Progenitor cell of endocrine pancreas (in vitro differentiated cells): ENCODE measurements around the gene HELB. TPM values are rescaled to one million over a fixed set of nuclear protein-coding genes. Genes with fewer than 3 reads are reported as not detected.

ENCODE experiments used
- DNase-seq: peaks from one replicate; pipeline ENCODE4 v3.0.0; 2021; ENCODE audit warnings: low spot score; ENCODE audit not compliant: unreplicated experiment
- H3K27ac Mint-ChIP-seq: 2 replicates; pipeline ENCODE4 v1.8.0; 2021; ENCODE audit warnings: mild to moderate bottlenecking, moderate library complexity, mixed read lengths
- H3K27me3 Mint-ChIP-seq: 2 replicates; pipeline ENCODE4 v1.8.0; 2021; ENCODE audit warnings: mixed read lengths
- H3K36me3 Mint-ChIP-seq: 2 replicates; pipeline ENCODE4 v1.8.0; 2022; ENCODE audit warnings: mixed read lengths; ENCODE audit not compliant: insufficient read depth
- H3K4me1 Mint-ChIP-seq: 2 replicates; pipeline ENCODE4 v1.8.0; 2021; ENCODE audit warnings: low read depth, mixed read lengths
- H3K4me3 Mint-ChIP-seq: 2 replicates; pipeline ENCODE4 v1.8.0; 2021; ENCODE audit warnings: low read depth, mild to moderate bottlenecking, moderate library complexity, mixed read lengths
- H3K9me3 Mint-ChIP-seq: 2 replicates; pipeline ENCODE4 v1.8.0; 2021; ENCODE audit warnings: low read depth, mixed read lengths
- total RNA-seq: library from RNA; stranded (reverse); gene quantifications from 2 replicates; pipeline ENCODE4 v1.2.1, GENCODE V29; 2021
- TF ChIP-seq, protein P1 (sequence below): fragments of 200-600 bp; sonication (generic); IDR thresholded peaks from one replicate; pipeline ENCODE4 v1.5.0; 2021; ENCODE audit warnings: antibody characterized with exemption, mild to moderate bottlenecking; ENCODE audit not compliant: unreplicated experiment

Gene HELB
- total RNA-seq, 1 donor from 2014 or later, result 7.1 TPM

DNA sequence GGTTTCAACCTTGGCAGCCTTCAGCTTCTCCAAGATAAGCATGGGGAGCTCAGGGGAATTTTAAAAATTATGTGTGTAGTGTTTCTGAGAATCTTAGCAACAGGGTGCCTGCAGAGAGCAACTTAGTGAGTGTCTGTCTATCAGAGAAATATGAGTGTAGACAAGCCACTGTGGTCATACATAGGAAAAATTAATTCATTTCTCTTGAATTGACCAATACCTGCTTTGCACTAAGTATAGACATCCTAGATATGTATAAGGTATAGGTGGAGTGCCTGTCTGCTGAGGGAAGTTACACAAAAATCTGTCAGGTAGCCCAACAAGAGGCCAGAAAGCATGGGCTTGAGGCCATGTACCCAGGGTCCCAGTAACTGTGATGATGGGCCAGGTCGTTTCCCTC is 20.7 kb downstream of the HELB start:
- peaks cover 1% of the 10 kb centered on the region for H3K36me3 Mint-ChIP-seq
- H3K4me1 Mint-ChIP-seq, result no peaks in the 10 kb centered on the region
- no peak for DNase-seq
- TF ChIP-seq, protein P1, sequence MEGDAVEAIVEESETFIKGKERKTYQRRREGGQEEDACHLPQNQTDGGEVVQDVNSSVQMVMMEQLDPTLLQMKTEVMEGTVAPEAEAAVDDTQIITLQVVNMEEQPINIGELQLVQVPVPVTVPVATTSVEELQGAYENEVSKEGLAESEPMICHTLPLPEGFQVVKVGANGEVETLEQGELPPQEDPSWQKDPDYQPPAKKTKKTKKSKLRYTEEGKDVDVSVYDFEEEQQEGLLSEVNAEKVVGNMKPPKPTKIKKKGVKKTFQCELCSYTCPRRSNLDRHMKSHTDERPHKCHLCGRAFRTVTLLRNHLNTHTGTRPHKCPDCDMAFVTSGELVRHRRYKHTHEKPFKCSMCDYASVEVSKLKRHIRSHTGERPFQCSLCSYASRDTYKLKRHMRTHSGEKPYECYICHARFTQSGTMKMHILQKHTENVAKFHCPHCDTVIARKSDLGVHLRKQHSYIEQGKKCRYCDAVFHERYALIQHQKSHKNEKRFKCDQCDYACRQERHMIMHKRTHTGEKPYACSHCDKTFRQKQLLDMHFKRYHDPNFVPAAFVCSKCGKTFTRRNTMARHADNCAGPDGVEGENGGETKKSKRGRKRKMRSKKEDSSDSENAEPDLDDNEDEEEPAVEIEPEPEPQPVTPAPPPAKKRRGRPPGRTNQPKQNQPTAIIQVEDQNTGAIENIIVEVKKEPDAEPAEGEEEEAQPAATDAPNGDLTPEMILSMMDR, result no peak
- no peak overlapping the region for H3K27ac Mint-ChIP-seq
- H3K27me3 Mint-ChIP-seq, result no peaks in the 10 kb centered on the region
- H3K4me3 Mint-ChIP-seq, result no peak overlapping the region
- H3K9me3 Mint-ChIP-seq, result no peaks in the 10 kb centered on the region

DNA sequence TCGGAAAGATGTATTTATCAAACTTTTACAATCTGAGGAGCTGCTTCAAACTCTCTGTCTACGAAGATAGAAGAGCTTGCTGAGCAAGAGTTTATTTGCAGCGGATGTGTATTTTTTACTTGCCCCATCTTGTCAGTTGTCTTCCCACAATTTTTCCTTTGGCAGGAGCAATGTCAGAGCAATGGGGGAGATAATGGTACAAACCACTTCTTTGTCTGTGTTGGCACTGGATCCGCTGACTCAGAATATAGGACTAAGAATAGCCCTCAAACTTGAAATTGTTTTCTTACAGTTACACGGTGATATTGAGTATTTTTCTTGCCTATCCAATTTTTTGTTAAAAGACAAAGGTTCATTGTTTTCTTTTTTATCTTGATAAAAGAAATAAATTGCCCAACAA is 27.6 kb downstream of the HELB start:
- Mint-ChIP-seq H3K4me3 (no peak overlapping the region), H3K27me3 (no peaks in the 10 kb centered on the region), H3K4me1 (no peaks in the 10 kb centered on the region), H3K27ac (no peak overlapping the region), H3K36me3 (peaks cover 11% of the 10 kb centered on the region), H3K9me3 (no peaks in the 10 kb centered on the region)
- TF ChIP-seq, protein P1, result no peak
- no peak for DNase-seq

DNA sequence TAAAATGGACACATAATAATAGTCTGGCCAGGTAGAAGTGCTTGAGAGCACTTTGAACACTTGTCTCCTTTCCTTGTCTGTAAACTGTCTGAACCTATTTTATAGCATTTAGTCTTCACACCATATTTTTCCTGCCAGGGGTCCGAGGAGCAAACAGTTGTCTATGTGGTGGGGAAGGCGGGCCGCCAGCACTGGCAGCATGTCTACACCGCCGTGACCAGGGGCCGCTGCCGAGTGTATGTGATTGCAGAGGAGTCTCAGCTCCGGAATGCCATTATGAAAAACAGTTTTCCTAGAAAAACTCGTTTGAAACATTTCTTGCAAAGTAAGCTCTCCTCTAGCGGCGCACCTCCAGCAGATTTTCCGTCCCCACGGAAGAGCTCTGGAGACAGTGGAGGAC is 28.7 kb downstream of the HELB start:
- Mint-ChIP-seq H3K9me3 (no peaks in the 10 kb centered on the region), H3K27ac (no peak overlapping the region), H3K4me3 (no peak overlapping the region), H3K4me1 (no peaks in the 10 kb centered on the region), H3K27me3 (no peaks in the 10 kb centered on the region), H3K36me3 (peaks cover 11% of the 10 kb centered on the region)
- no peak for DNase-seq
- TF ChIP-seq, protein P1, result no peak

DNA sequence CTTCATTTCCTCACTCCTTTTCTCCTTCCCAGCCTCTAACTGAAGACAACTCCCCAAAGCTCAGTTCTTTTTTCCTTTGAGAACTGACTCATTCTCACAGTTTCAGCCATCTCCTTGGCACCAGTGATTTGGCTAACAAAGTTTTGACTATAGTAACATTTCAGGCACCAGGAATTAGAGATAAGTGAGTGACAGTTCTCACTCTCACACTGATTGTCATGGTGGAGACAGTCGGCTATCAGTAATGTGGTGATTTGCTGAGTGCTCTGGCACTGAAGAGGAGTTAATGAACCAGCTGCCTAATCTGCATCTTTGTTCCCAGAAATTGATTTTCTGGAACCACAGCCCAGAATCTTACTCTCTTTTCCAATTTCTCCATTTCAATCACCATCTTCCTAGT is 29.5 kb downstream of the HELB start:
- DNase-seq, result no peak
- H3K27ac Mint-ChIP-seq, result no peak overlapping the region
- no peaks in the 10 kb centered on the region for H3K9me3 Mint-ChIP-seq
- no peaks in the 10 kb centered on the region for H3K27me3 Mint-ChIP-seq
- H3K4me3 Mint-ChIP-seq, result no peak overlapping the region
- peaks cover 11% of the 10 kb centered on the region for H3K36me3 Mint-ChIP-seq
- TF ChIP-seq, protein P1, result no peak
- no peaks in the 10 kb centered on the region for H3K4me1 Mint-ChIP-seq

DNA sequence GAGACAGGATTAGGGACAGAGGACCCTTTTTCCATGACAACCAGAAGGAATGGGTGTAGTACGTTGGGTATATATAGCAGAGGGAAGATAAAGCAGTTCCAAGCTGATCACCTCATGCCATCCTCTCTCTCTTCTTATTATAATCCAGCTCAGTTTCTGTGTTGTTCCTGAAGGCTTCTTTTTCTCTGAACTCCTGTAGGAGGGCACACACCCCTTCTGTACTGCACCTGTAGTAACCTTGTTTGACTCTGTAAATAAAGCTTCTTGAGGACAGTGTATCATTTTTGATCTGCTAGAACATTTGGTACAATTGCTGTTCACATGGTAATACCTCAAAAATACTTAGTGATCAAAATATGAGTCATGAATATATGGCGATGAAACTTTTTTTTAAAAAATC is 33.5 kb downstream of the HELB start:
- Mint-ChIP-seq H3K27me3 (no peaks in the 10 kb centered on the region), H3K27ac (no peak overlapping the region), H3K4me1 (no peaks in the 10 kb centered on the region), H3K36me3 (peaks cover 31% of the 10 kb centered on the region), H3K4me3 (no peak overlapping the region), H3K9me3 (peaks cover 8% of the 10 kb centered on the region)
- TF ChIP-seq, protein P1, result no peak
- no peak for DNase-seq
